Left lung (tissue), 10 donors: ENCODE results near the gene TGFB2. TPM values are rescaled to one million over a fixed set of nuclear protein-coding genes. Genes with fewer than 3 reads are reported as not detected.
A peak's percentile ranks its signal among the peaks of the same experiment; 100 is the strongest.

Source experiments
- ATAC-seq: fragments of 200-7000 bp; cut with Tn5 transposase; one replicate; pipeline ENCODE4 v1.9.1; 2020; ENCODE audit warnings: moderate library complexity
- DNase-seq, 4 donors: peaks; one replicate each; pipeline ENCODE4 v3.0.0-alpha.2; 2013 to 2020
- H3K27ac ChIP-seq, 2 donors: fragments of 200-600 bp; sonication (generic) in 1 of 2; one replicate each; pipeline versions ENCODE4 v1.5.0 to v1.8.0; 2020 to 2021
- H3K27me3 ChIP-seq, 2 donors: fragments of 200-600 bp; sonication (generic) in 1 of 2; one replicate each; pipeline versions ENCODE4 v1.5.0 to v1.8.0; 2020 to 2021
- H3K36me3 ChIP-seq, 2 donors: fragments of 200-600 bp; sonication (generic) in 1 of 2; one replicate each; pipeline versions ENCODE4 v1.5.0 to v1.8.0; 2020 to 2021
- H3K4me1 ChIP-seq, 2 donors: fragments of 200-600 bp; one replicate each; pipeline ENCODE4 v1.8.0; 2021
- H3K4me3 ChIP-seq, 2 donors: fragments of 200-600 bp; sonication (generic) in 1 of 2; one replicate each; pipeline versions ENCODE4 v1.5.0 to v1.8.0; 2020 to 2021; ENCODE audit warnings: mild to moderate bottlenecking in 1 of 2
- H3K9me3 ChIP-seq, 2 donors: fragments of 200-600 bp; sonication (generic) in 1 of 2; one replicate each; pipeline versions ENCODE4 v1.5.0 to v1.8.0; 2020 to 2021
- intact Hi-C, 2 donors: fragments of 100-400 bp; cut with DNase I; formaldehyde crosslinking; loops; one replicate each; pipeline versions ENCODE4 v1.11.2 to v1.14.2; 2022
- polyA plus RNA-seq, 6 donors: library from polyadenylated mRNA; unstranded; fragments of 120-200 nt; gene quantifications; one replicate each; pipeline ENCODE4 v1.2.1, GENCODE V29; 2013; ENCODE audit not compliant: insufficient read length in 6 of 6
- total RNA-seq, 2 donors: library from RNA; stranded (reverse); fragmentation: NEBNext Ultra II Directional; extraction: Animal tissue kit (Norgen Biotek cat#: 25700); gene quantifications; one replicate each; pipeline ENCODE4 v1.2.1, GENCODE V29; 2021
- TF ChIP-seq, protein P1 (sequence below), 2 donors: fragments of 200-600 bp; sonication (generic) in 1 of 2; IDR thresholded peaks; one replicate each; pipeline versions ENCODE4 v1.5.0 to v1.8.0; 2021; ENCODE audit warnings: antibody characterized with exemption in 2 of 2
- donor health status: DM: no; HTN: yes; CAD: no.
- donor health status: DM: no; HTN: no; CAD: no.

The TGFB2 gene
- total and polyA plus RNA-seq, 8 donors, result 9.8 to 177 (median 136) TPM

DNA sequence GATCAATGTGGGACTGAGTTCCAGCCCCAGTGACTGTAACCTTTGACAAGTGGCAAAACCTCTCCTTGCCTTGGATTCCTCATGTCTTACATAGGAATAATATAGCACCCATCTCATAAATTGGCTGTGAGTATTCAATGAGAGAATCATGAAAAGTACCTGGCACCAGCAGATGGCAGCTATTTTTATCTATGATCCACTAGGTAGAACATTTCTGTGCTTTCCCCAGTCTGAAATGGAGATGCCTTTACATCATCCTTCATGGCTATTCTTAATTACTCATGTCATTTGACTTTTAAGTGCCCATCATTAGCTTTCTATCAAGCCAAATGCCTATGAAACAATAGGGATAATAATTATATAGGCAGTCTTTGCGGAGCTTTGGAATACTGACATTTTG, 130.1 kb downstream of the TGFB2 start:
- TF ChIP-seq, protein P1, sequence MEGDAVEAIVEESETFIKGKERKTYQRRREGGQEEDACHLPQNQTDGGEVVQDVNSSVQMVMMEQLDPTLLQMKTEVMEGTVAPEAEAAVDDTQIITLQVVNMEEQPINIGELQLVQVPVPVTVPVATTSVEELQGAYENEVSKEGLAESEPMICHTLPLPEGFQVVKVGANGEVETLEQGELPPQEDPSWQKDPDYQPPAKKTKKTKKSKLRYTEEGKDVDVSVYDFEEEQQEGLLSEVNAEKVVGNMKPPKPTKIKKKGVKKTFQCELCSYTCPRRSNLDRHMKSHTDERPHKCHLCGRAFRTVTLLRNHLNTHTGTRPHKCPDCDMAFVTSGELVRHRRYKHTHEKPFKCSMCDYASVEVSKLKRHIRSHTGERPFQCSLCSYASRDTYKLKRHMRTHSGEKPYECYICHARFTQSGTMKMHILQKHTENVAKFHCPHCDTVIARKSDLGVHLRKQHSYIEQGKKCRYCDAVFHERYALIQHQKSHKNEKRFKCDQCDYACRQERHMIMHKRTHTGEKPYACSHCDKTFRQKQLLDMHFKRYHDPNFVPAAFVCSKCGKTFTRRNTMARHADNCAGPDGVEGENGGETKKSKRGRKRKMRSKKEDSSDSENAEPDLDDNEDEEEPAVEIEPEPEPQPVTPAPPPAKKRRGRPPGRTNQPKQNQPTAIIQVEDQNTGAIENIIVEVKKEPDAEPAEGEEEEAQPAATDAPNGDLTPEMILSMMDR (IDR thresholded peaks at IDR 0.05), result no peak
- Histone ChIP-seq H3K27me3 (no peaks in the 10 kb centered on the region), H3K36me3 (no peaks in the 10 kb centered on the region), H3K4me1 (peaks cover 9 to 15% of the 10 kb centered on the region in 2 donors), H3K9me3 (no peaks in the 10 kb centered on the region), H3K4me3 (no peak overlapping the region), H3K27ac (no peak overlapping the region)
- DNase-seq, result no peak
- ATAC-seq, result no peak
- intact Hi-C loops, result no loop called here

DNA sequence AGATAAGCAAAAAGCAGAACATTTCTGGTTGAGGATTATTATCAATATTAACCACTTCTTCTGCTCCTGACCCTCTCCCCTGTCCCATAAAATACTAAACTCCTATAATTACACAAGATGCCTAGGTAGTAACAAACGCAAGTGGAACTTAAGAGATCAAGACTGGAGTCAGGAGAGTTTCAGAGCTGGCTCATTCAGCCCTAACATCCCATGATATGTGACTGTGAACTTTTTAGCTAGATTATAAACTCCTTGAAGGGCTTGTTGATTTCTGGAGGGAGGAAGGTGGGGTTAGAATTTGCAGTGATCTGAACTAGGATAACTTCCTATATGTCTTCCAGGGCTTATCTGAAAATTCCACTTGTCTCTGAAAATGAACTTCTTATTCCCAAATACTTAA, 130.6 kb downstream of the TGFB2 start:
- ATAC-seq (no peak), DNase-seq (no peak)
- Histone ChIP-seq H3K36me3 (no peaks in the 10 kb centered on the region), H3K4me1 (peaks cover 13 to 15% of the 10 kb centered on the region in 2 donors), H3K4me3 (no peak overlapping the region), H3K27ac (no peak overlapping the region), H3K27me3 (no peaks in the 10 kb centered on the region), H3K9me3 (no peaks in the 10 kb centered on the region)
- intact Hi-C loops, result no loop called here
- TF ChIP-seq, protein P1 (IDR thresholded peaks at IDR 0.05), result no peak

- Histone ChIP-seq H3K27ac (no peak overlapping the region), H3K9me3 (no peaks in the 10 kb centered on the region), H3K4me3 (no peak overlapping the region), H3K4me1 (peaks cover 15 to 20% of the 10 kb centered on the region in 2 donors), H3K27me3 (no peaks in the 10 kb centered on the region), H3K36me3 (no peaks in the 10 kb centered on the region)
- no peak for ATAC-seq
- TF ChIP-seq, protein P1 (IDR thresholded peaks at IDR 0.05), result no peak
- intact Hi-C loops, result no loop called here
- no peak for DNase-seq
Observed at GRCh38 chr1:218476385-218476784, 131.2 kb downstream of the TGFB2 start.

DNA sequence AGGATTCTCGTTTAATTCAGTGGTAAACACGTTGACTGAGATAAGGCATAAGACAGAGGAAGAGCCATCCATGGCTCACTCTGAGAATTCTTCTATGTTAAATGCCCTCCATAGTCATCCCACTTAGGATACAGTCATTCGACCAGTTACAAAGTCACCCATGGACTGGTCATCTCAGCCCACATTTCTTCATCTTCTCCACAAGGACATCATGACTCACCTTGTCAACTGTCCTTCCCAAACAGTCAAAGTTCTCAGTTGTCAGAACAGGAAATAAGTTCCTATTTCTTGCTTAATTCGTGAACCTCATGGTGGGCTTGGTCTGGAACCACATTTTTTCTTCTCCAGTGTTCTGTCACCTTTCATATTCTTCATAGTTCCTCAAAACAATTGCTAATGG, 133.2 kb downstream of the TGFB2 start:
- no peak for ATAC-seq
- DNase-seq, result no peak
- no peaks in the 10 kb centered on the region for H3K9me3 ChIP-seq
- peaks cover 20 to 21% of the 10 kb centered on the region in 2 donors for H3K4me1 ChIP-seq
- TF ChIP-seq, protein P1 (IDR thresholded peaks at IDR 0.05), result no peak
- no peaks in the 10 kb centered on the region for H3K36me3 ChIP-seq
- no peak overlapping the region for H3K27ac ChIP-seq
- no peaks in the 10 kb centered on the region for H3K27me3 ChIP-seq
- intact Hi-C loops, result no loop called here
- no peak overlapping the region for H3K4me3 ChIP-seq

- DNase-seq, result no peak
- peak overlapping the region; percentile 50 for H3K27ac ChIP-seq
Observed at GRCh38 chr1:218479436-218480115, 134.4 kb downstream of the TGFB2 start.

More at GRCh38 chr1:218479436-218480115, 134.4 kb downstream of the TGFB2 start:
- peak; percentile 11 for ATAC-seq
- TF ChIP-seq, protein P1 (IDR thresholded peaks at IDR 0.05), result no peak
- no peak overlapping the region for H3K4me3 ChIP-seq
- H3K36me3 ChIP-seq, result no peaks in the 10 kb centered on the region
- peaks cover 14 to 20% of the 10 kb centered on the region in 2 donors for H3K4me1 ChIP-seq
- H3K27me3 ChIP-seq, result no peaks in the 10 kb centered on the region
- intact Hi-C loops, result no loop called here
- no peaks in the 10 kb centered on the region for H3K9me3 ChIP-seq
